Right kidney (tissue), 9 donors: Measurements from ENCODE around the gene MT1E.
A peak's percentile ranks its signal among the peaks of the same experiment; 100 is the strongest.
"Not testable (repeated sequence)": the region's sequence is repeated elsewhere in the genome, so short reads cannot be mapped to it uniquely, and the experiment has no call there.

Source experiments
- DNase-seq: peaks from one replicate; pipeline ENCODE4 v3.0.0-alpha.2; 2016
- long read RNA-seq, 8 donors: transcript quantifications; one replicate each; lab custom pipeline, GENCODE V29; 2026

The MT1E gene
- long read RNA-seq, donor 1, transcript MT1E-201 (3 exons, 704 nt): major isoform, 23 of 25 reads
- long read RNA-seq, donor 1, partial matches to known transcripts: 0 of 25 reads
- long read RNA-seq, donor 1, other reads (novel, unspliced or antisense): 0 of 25 reads
- long read RNA-seq, donor 2, transcript MT1E-201 (3 exons, 704 nt): major isoform, 25 of 27 reads
- long read RNA-seq, donor 2, partial matches to known transcripts: 0 of 27 reads
- long read RNA-seq, donor 2, other reads (novel, unspliced or antisense): 0 of 27 reads
- long read RNA-seq, donor 3, transcript MT1E-201 (3 exons, 704 nt): major isoform, 13 of 69 reads
- long read RNA-seq, donor 3, partial matches to known transcripts: 0 of 69 reads
- long read RNA-seq, donor 3, other reads (novel, unspliced or antisense): 56 of 69 reads
- long read RNA-seq, donor 4, transcript MT1E-201 (3 exons, 704 nt): major isoform, 8 of 8 reads
- long read RNA-seq, donor 4, partial matches to known transcripts: 0 of 8 reads
- long read RNA-seq, donor 4, other reads (novel, unspliced or antisense): 0 of 8 reads
- long read RNA-seq, donor 5, transcript MT1E-201 (3 exons, 704 nt): major isoform, 17 of 22 reads
- long read RNA-seq, donor 5, partial matches to known transcripts: 5 of 22 reads
- long read RNA-seq, donor 5, other reads (novel, unspliced or antisense): 0 of 22 reads
- long read RNA-seq, donor 6, transcript MT1E-201 (3 exons, 704 nt): major isoform, 22 of 29 reads
- long read RNA-seq, donor 6, partial matches to known transcripts: 7 of 29 reads
- long read RNA-seq, donor 6, other reads (novel, unspliced or antisense): 0 of 29 reads
- long read RNA-seq, donor 7: 0 reads
- long read RNA-seq, donor 8, transcript MT1E-201 (3 exons, 704 nt): major isoform, 41 of 42 reads
- long read RNA-seq, donor 8, partial matches to known transcripts: 0 of 42 reads
- long read RNA-seq, donor 8, other reads (novel, unspliced or antisense): 0 of 42 reads

GRCh38 chr16:56625140-56625942 is at the start of gene MT1E:
Gene MT1E (plus strand): TSS chr16:56625781. CDS start chr16:56625852, 71 bp downstream.
- peak; percentile 72 for DNase-seq

GRCh38 chr16:56576585-56577299 is 48.8 kb upstream of the MT1E start:
- no peak for DNase-seq

GRCh38 chr16:56577300-56577625 is 48.3 kb upstream of the MT1E start:
- DNase-seq: no peak

- DNase-seq: no peak
These were observed 45.1 kb upstream of the MT1E start for GRCh38 chr16:56580391-56581048.

- DNase-seq: not testable (repeated sequence)
These were observed 42.7 kb upstream of the MT1E start for GRCh38 chr16:56582911-56583310.

- no peak for DNase-seq
These were observed 42.0 kb upstream of the MT1E start for GRCh38 chr16:56583351-56584168.

- no peak for DNase-seq
These were observed 41.3 kb upstream of the MT1E start for GRCh38 chr16:56584276-56584675.

GRCh38 chr16:56588781-56589140 is 36.8 kb upstream of the MT1E start:
- DNase-seq: no peak

GRCh38 chr16:56589141-56590039 is 36.2 kb upstream of the MT1E start, which contains the start of gene MT3:
Gene MT3 (plus strand): TSS chr16:56589528. CDS start chr16:56589591, 63 bp downstream.
- DNase-seq: peak; percentile 53

- no peak for DNase-seq
These were observed 34.1 kb upstream of the MT1E start for GRCh38 chr16:56591377-56592060.

GRCh38 chr16:56593573-56594291 is 31.8 kb upstream of the MT1E start:
- no peak for DNase-seq

- no peak for DNase-seq
These were observed 31.3 kb upstream of the MT1E start for GRCh38 chr16:56594292-56594619.

GRCh38 chr16:56600398-56600999 is 25.1 kb upstream of the MT1E start:
- no peak for DNase-seq

GRCh38 chr16:56601325-56601724 is 24.3 kb upstream of the MT1E start:
- DNase-seq: no peak

GRCh38 chr16:56603589-56603988 is 22.0 kb upstream of the MT1E start:
- DNase-seq: no peak

GRCh38 chr16:56604966-56605365 is 20.6 kb upstream of the MT1E start:
- DNase-seq: no peak

GRCh38 chr16:56605475-56605874 is 20.1 kb upstream of the MT1E start:
- DNase-seq: no peak

GRCh38 chr16:56606071-56606475 is 19.5 kb upstream of the MT1E start:
- DNase-seq: no peak
